NCI-H526 treated with DMSO at 0.1 percent for 48 hours (cell line): ENCODE measurements around the gene OR2A7.
"Not testable (repeated sequence)": the region's sequence is repeated elsewhere in the genome, so short reads cannot be mapped to it uniquely, and the experiment has no call there.

Experiments used
- DNase-seq: peaks from one replicate; lab custom pipeline; 2025; lab: John Stamatoyannopoulos, UW

The OR2A7 gene

GRCh38 chr7:144264692-144265091 lies at the start of gene OR2A7:
Gene OR2A7, minus strand, starts transcription at chr7:144264792. Its CDS starts 5,164 bp downstream, at chr7:144259628.
- not testable (repeated sequence) for DNase-seq

- not testable (repeated sequence) for DNase-seq
These were observed 47.4 kb upstream of the OR2A7 start, which contains the start of gene OR2A1 for GRCh38 chr7:144311872-144312469. Gene OR2A1, plus strand, starts transcription at chr7:144312419. Its CDS starts 5,706 bp downstream, at chr7:144318125.

DNA sequence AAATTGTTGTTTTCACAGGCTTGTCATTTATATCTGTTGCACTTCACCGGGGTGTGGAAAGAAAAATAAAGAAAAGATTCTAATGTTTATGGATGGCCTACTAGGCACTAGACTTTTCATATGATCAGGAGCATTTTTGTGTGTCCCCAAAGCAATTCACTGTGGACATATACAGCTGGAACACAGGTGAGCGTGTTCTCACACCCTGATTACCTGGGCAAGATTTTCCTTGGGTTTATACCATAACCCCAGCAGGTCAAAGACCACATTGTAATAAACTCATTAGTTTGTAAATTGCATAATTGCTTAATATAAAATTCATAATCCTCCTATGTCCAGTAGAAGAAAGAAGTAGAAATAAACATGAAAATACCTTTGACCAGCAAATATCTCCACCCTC lies 46.6 kb upstream of the OR2A7 start:
- DNase-seq, result not testable (repeated sequence)

DNA sequence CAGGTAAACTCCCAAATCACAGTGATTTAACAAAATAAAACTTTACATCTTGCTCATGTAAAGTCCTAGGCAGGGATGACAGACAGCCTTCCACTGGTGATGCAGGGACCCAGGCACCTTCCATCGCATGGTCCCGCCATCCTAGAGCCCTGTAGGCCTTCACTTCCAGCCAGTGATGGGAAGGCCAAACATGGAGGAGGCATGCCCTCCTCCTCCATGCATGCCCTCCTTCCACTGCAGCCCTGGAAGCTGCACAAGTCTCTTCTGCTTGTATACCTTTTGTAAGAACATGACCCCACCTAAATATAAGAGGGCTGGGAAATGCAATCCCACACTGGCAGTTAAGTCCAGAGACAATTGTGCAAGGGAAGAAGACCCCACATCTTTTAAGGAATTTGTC lies 45.1 kb upstream of the OR2A7 start:
- not testable (repeated sequence) for DNase-seq

GRCh38 chr7:144305156-144305555 lies 40.6 kb upstream of the OR2A7 start:
- DNase-seq, result not testable (repeated sequence)

GRCh38 chr7:144303607-144304006 lies 39.0 kb upstream of the OR2A7 start:
- DNase-seq, result not testable (repeated sequence)

- DNase-seq, result not testable (repeated sequence)
These were observed 38.1 kb upstream of the OR2A7 start for GRCh38 chr7:144302578-144303303.

DNA sequence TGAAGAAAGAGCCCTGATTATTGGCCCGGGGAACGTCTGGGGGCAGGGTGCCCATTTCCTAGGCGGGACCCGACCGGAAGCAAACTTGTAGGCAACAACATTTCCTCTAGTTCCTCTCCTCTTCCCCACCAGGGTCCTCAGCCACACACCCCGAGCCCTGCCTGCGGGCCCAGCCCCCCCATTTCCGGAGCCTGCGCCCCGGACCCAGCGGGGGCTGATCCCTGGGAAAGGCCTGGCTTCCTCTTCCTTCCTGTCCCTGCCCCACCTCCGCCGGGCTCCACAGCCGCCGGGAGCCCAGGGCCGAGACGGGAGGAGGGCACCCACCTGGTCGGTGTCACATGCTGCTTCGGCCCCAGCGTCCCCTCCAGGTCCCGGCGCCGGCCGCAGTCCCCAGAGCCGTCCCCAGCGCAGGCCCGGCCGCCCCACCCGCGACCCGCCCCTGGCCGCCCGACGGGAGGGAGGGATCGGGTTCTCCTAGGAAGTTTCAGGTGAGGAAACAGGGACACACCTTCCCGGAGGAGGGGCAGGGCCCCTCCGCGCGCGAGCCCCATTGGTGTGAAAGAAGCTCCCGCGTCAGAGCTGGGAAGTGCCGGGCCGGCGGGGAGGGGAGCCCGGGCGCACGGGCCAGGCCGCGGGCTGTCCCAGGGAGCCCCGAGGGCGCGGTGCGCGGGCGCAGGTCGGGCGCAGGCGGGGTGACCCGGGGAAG lies 29.4 kb upstream of the OR2A7 start:
- not testable (repeated sequence) for DNase-seq

DNA sequence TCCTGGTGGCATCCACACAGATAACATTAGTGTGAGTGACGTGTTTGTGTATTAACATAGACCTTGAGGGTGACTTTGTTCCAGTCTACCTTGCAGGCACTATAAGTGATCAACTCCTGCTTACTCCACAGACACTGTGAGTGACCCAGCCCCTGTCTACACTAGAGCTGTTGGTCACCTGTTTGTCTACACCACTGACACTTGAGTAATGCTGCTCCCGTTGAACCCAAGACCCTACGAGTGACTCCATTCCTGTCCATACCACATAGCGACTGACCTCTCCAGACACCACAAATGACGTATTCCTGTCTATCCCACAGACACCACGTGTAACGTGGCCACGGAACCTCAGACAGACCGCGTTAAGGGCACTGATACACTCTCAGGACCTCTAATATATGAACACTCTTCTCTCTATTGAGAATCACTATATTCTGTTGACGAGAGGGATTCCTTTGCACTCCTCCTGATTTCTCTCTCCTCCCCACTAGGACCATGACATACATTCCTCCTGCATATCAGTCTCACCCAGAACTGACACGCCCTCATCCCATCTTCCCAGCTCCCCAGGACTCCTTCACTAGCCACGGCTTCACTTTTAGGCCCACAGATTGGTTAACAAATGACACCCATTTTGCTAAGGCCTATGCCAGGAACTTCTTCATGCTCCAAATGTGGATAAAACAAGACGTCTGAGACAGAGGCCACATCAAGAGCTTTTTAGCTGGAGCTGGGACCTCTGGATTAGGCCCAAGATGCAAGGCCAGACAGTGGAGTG lies 28.0 kb upstream of the OR2A7 start:
- not testable (repeated sequence) for DNase-seq

GRCh38 chr7:144291607-144292006 lies 27.0 kb upstream of the OR2A7 start:
- not testable (repeated sequence) for DNase-seq

GRCh38 chr7:144287171-144287784 lies 22.7 kb upstream of the OR2A7 start:
- not testable (repeated sequence) for DNase-seq

DNA sequence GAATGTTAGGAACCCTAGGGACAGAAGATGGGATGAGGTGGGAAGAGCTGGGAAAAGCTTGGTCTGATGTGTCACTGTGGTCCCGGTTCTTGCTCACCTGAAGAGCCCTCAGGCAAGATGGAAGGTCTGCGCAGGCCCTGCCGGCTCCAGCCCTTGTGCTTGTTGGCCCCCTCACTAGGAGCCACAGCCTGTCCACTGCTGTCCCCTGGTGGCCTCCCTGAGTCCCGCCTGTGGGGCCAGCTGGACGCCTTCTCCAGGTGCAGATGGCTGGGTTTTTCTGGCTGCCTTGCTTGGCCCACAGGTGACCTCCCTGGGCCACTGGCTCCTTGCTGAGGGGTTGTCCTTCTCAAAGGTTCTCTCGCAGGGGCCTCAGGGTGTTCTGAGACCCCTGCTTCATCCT lies 19.1 kb upstream of the OR2A7 start:
- not testable (repeated sequence) for DNase-seq

- DNase-seq, result not testable (repeated sequence)
These were observed 17.9 kb upstream of the OR2A7 start for GRCh38 chr7:144282490-144282889.

GRCh38 chr7:144281981-144282380 lies 17.4 kb upstream of the OR2A7 start:
- DNase-seq, result not testable (repeated sequence)

DNA sequence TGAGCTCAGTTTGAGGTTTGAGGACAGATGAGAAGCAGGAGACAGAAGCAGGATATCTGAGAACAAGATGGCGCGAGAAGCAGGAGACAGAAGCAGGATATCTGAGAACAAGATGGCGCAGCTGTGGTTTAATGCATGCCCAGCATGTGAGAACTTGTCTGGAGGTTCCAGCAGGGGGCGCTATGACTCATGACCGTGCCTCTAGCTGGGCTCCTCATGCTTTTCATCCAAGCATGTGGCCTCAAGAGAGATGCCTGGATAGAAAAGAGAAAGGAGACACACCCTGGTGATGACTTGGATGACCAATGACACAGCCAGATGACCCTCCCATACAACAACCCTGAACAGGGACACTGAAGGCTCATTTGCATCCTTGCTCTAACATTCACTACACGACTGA lies 15.4 kb upstream of the OR2A7 start:
- not testable (repeated sequence) for DNase-seq

DNA sequence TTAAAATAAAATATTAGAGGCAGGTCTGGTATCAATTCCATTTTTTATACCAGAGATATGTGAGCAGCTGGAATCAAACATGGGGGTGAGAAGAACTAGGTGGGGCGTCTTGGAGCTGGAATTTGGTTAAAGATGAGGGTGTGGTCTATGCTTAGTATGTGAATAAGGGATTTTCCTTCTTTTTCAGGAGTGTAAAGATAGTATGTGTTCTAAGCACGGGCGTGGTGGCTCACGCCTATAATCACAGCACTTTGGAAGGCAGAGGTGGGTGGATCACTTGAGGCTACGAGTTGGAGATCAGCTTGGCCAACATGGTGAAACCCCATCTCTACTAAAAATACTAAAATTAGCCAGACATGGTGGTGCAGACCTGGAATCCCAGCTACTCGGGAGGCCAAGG lies 10.7 kb upstream of the OR2A7 start:
- DNase-seq, result not testable (repeated sequence)

DNA sequence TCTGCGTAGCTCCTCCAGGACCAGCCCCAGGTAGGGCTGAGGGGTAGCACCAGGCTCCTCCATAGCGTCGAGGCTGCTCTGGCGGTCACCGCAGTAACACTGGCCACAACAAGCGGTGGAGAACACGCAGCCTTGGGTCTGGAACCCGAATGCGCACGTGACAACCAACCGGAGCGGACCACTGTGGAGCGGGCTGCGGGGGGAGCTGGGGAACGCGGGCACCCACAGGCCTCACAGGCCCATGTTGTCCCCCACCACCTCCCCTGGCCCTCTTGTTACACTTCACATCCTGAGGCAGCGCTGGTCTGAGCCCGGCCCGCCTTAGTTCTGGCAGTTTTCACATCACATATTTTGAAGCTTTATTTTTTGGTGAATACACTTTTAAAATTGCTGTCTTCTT lies 4.6 kb upstream of the OR2A7 start, which contains the start of gene CTAGE8:
Gene CTAGE8, minus strand, starts transcription at position 101 of the 400 bp plus-strand sequence. Its CDS starts 38 bp downstream, at position 63.
- DNase-seq, result not testable (repeated sequence)

DNA sequence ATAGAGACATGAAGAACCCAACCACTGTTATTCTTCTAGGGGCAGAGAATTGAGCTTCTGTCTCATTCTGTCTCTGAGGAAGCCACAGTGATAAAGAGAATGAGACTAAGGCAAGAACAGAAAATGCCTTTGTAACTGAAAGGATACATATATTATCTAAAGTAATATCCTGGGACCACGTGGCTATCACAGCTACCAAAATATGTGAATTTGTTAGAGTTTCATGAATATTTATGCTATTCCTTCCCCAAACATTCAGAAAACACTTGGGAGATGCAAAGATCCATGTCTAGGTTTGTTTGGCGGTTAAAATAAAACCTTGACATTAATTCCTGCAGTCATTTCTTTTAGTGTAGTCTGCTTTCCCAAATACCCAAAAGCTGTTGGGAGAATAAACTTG lies 2.5 kb downstream of the OR2A7 start:
- not testable (repeated sequence) for DNase-seq

GRCh38 chr7:144259067-144259466 lies 5.5 kb downstream of the OR2A7 start:
- DNase-seq, result not testable (repeated sequence)

- no peak for DNase-seq
These were observed 8.5 kb downstream of the OR2A7 start for GRCh38 chr7:144256112-144256511.

- no peak for DNase-seq
These were observed 9.1 kb downstream of the OR2A7 start for GRCh38 chr7:144255471-144255897.
